ENCODE data around the gene NLGN3. TPM values are rescaled to one million over a fixed set of nuclear protein-coding genes. Genes with fewer than 3 reads are reported as not detected.

Gene NLGN3
- total and polyA plus RNA-seq, 2 donors (not counting 3 experiments of a cell fraction or from before 2014, with no cell fraction given): 0.37 to 0.40 TPM

GRCh38 chrX:71199252-71200008 lies 54.8 kb downstream of the NLGN3 start:
- Histone ChIP-seq H3K27me3 (ENCODE audit: control insufficient read depth in 2 of 2, insufficient read depth in 2 of 2, low read length in 2 of 2) (no peaks in the 10 kb centered on the region), H4K20me1 (replicated peaks; ENCODE audit: control insufficient read depth, extremely low read depth, insufficient read depth, low read length) (no peaks in the 10 kb centered on the region), H3K4me3 (replicated peaks in 1 of 3; ENCODE audit: insufficient read depth in 1 of 3, low read depth in 1 of 3, low read length in 3 of 3) (no peak overlapping the region), H3K36me3 (ENCODE audit: control insufficient read depth in 2 of 2, extremely low read depth in 1 of 2, insufficient read depth in 2 of 2, low read length in 2 of 2) (no peaks in the 10 kb centered on the region), H3K9me1 (replicated peaks; ENCODE audit: control insufficient read depth, extremely low read depth, insufficient read depth, low read length) (no peaks in the 10 kb centered on the region), H3K79me2 (ENCODE audit: control insufficient read depth, insufficient read depth, low read length) (no peaks in the 10 kb centered on the region), H3K27ac (ENCODE audit: insufficient read depth, low read depth, low read length) (no peak overlapping the region), H3K4me2 (ENCODE audit: insufficient read depth, low read length) (no peak overlapping the region), H2AFZ (ENCODE audit: low read depth, low read length) (no peak overlapping the region), H3K9ac (replicated peaks; ENCODE audit: extremely low read depth, insufficient read depth, low read length) (no peak overlapping the region), H3K9me3 (replicated peaks; ENCODE audit: control insufficient read depth, insufficient read depth, low read length) (no peaks in the 10 kb centered on the region), H3K4me1 (ENCODE audit: control insufficient read depth, extremely low read depth, insufficient read depth, low read length) (no peaks in the 10 kb centered on the region)
- intact Hi-C loops (cut with micrococcal nuclease): no loop called here
- no TSS peak for BruUV-seq (replicated peaks)
- TF ChIP-seq GATA2 (IDR thresholded peaks at IDR 0.05; ENCODE audit: insufficient read depth, insufficient read length, low read depth, low read length) (no peak), POLR2AphosphoS5 (IDR thresholded peaks at IDR 0.05; ENCODE audit: insufficient read depth, low read depth, low read length) (no peak), JUN (IDR thresholded peaks at IDR 0.05; ENCODE audit: borderline replicate concordance, insufficient read depth, insufficient read length, low read depth) (no peak), EZH2 (IDR thresholded peaks at IDR 0.05; ENCODE audit: borderline replicate concordance, low read depth, low read length, severe bottlenecking) (no peak), MYC (IDR thresholded peaks at IDR 0.05; ENCODE audit: low read depth, low read length) (no peak), POLR2A (IDR thresholded peaks at IDR 0.05; ENCODE audit: low read depth, low read length) (no peak), FOS (IDR thresholded peaks at IDR 0.05; ENCODE audit: borderline replicate concordance, insufficient read depth, low read length) (no peak), CTCF (IDR thresholded peaks at IDR 0.05; ENCODE audit: extremely low read depth in 1 of 2, insufficient read depth in 1 of 2, low read depth in 1 of 2, low read length in 2 of 2) (no peak)
- TF ChIP-seq, protein P1, sequence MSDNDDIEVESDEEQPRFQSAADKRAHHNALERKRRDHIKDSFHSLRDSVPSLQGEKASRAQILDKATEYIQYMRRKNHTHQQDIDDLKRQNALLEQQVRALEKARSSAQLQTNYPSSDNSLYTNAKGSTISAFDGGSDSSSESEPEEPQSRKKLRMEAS (IDR thresholded peaks at IDR 0.05; ENCODE audit: insufficient read depth, insufficient read length): no peak
- ChIA-PET POLR2A (no interaction called here), CTCF (no interaction called here)
- DNase-seq (ENCODE audit: low read depth, low spot score): no peak
- dilution Hi-C loops (cut with MboI; ENCODE audit: extremely low pct_ligation_motif_present, low sequenced_read_pairs): no loop called here
- FAIRE-seq: no peak
